Fibroblast of skin of left biceps (primary cell): ENCODE measurements around the gene CFTR.
A peak's percentile ranks its signal among the peaks of the same experiment; 100 is the strongest.

Experiments used
- DNase-seq, 2 experiments: peaks; one replicate each; pipeline ENCODE4 v3.0.0-alpha.2; 2013; ENCODE audit warnings: low read depth in 2 of 2

The CFTR gene

DNA sequence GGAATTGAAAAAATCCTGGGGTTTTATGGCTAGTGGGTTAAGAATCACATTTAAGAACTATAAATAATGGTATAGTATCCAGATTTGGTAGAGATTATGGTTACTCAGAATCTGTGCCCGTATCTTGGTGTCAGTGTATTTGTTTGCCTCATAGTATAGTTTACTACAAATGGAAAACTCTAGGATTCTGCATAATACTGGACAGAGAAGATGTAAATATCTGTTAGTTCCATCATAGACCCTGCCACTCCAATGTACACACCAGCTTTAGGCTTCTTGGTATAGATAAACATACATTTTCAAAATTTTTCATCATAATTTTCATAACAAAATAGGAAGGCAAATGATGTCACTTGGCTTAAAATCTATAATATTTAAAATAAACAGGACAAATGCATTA is 108.1 kb downstream of the CFTR start:
- no peak for DNase-seq

DNA sequence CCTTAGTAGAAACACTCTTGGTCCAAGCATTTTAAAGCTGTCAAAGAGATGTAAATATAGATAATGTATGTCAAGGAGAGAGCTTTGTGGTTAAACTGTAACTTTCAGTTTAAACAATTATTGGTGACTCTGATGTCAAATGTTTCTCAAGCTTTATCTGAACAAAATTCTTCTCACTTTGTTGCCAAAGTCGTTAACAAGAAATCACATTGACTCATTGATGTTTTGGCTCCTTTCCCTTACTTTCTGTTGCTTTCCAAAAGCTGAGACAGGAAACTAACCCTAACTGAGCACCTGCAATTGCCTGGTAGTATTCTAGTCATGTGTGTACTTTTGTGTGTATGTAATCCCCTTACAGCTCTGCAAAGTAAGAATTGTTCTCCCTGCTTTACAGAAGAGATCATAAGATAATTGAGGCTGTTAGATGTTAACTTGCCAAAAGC is 108.5 kb downstream of the CFTR start:
- DNase-seq = no peak

DNA sequence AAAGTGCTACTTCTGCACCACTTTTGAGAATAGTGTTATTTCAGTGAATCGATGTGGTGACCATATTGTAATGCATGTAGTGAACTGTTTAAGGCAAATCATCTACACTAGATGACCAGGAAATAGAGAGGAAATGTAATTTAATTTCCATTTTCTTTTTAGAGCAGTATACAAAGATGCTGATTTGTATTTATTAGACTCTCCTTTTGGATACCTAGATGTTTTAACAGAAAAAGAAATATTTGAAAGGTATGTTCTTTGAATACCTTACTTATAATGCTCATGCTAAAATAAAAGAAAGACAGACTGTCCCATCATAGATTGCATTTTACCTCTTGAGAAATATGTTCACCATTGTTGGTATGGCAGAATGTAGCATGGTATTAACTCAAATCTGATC is 110.4 kb downstream of the CFTR start:
- DNase-seq = no peak

DNA sequence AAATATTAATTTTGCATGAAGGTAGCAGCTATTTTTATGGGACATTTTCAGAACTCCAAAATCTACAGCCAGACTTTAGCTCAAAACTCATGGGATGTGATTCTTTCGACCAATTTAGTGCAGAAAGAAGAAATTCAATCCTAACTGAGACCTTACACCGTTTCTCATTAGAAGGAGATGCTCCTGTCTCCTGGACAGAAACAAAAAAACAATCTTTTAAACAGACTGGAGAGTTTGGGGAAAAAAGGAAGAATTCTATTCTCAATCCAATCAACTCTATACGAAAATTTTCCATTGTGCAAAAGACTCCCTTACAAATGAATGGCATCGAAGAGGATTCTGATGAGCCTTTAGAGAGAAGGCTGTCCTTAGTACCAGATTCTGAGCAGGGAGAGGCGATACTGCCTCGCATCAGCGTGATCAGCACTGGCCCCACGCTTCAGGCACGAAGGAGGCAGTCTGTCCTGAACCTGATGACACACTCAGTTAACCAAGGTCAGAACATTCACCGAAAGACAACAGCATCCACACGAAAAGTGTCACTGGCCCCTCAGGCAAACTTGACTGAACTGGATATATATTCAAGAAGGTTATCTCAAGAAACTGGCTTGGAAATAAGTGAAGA is 112.3 kb downstream of the CFTR start:
- no peak for DNase-seq

DNA sequence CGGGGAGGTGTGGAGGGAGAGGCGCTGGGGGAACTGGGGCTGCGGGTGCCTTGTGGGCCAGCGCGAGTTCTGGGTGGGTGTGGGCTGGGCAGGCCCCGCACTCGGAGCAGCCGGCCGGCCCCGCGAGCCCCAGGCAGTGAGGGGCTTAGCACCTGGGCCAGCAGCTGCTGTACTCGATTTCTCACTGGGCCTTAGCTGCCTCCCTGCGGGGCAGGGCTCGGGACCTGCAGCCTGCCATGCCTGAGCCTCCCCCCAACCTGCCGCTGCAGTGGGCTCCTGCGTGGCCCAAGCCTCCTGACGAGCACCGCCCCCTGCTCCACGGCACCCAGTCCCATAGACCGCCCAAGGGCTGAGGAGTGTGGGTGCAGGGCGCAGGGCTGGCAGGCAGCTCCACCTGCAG is 116.3 kb downstream of the CFTR start:
- DNase-seq = no peak

DNA sequence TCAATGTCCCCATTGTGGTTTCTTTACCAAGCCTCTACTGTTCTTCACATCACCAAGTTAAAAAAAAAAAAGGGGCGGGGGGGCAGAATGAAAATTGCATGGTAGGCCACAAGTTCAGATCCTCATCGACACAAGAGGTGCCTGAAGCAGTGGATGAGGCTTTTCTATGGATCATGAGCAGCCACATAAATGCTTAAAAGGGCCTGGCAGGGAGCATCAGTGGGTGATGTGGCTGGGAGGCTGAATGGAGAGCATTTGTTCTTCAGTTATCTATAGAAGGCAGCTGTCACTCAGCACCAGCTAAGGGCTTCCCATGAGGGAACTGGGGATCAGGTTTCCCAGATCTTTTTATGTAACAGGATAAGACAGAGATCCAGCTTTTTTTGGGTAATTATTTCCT is 117.9 kb downstream of the CFTR start:
- no peak for DNase-seq

DNA sequence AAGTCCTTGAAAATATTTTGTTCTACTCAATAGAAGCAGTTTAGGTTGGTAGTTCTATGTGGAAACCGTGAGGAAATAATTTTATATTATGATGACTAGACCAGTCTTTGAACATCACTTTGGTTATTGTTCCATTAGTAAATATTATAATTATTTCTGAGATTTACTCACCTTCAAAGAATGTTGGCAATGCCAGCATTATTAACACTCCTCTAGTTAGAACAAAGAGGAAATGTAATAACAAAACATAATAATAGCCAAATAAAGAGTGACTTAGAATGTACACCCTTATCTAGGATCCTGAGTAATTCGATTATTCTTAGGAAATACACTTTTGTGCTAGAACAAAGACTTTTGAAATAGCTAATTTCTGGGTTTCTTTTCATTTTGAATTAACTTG is 121.1 kb downstream of the CFTR start:
- no peak for DNase-seq

DNA sequence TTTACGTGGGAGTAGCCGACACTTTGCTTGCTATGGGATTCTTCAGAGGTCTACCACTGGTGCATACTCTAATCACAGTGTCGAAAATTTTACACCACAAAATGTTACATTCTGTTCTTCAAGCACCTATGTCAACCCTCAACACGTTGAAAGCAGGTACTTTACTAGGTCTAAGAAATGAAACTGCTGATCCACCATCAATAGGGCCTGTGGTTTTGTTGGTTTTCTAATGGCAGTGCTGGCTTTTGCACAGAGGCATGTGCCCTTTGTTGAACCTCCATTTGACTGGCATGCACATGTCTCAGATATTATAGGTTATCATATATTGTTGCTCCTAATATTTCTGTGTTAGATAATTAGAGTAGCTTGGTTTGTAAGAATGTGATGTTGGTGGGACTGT is 123.8 kb downstream of the CFTR start:
- no peak for DNase-seq

DNA sequence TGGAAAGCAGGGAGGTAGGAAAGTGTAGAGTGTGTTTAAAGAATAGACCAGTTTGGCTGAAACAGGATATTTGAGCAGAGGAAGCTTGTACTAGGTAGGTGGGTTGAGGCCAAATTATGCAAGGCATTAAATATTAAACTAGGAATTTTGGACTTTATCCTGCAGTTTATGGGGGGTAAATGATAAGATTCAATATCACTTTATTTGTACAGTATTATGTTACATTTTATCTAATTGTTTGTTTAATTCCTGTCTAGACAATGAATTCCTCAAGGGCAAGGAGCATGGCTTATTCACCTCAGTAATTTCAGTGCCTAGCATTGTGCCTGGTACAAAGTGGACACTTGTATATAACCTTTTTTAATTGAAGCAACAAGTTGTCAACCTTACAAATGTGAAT is 125.9 kb downstream of the CFTR start:
- no peak for DNase-seq

DNA sequence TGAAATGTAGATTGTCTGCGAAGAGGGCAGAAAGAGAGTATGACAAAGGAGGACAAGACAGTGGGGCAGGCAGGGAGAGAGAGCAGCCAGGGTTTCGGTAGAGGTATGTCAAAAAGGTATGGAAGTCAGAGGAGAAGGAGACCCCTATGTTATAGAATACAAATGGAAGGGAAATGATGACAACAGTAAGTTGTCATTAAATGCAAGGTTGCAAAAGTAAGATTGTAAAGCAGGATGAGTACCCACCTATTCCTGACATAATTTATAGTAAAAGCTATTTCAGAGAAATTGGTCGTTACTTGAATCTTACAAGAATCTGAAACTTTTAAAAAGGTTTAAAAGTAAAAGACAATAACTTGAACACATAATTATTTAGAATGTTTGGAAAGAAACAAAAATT is 126.3 kb downstream of the CFTR start:
- no peak for DNase-seq

DNA sequence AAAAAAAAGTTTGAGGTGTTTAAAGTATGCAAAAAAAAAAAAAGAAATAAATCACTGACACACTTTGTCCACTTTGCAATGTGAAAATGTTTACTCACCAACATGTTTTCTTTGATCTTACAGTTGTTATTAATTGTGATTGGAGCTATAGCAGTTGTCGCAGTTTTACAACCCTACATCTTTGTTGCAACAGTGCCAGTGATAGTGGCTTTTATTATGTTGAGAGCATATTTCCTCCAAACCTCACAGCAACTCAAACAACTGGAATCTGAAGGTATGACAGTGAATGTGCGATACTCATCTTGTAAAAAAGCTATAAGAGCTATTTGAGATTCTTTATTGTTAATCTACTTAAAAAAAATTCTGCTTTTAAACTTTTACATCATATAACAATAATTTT is 130.6 kb downstream of the CFTR start:
- no peak for DNase-seq

DNA sequence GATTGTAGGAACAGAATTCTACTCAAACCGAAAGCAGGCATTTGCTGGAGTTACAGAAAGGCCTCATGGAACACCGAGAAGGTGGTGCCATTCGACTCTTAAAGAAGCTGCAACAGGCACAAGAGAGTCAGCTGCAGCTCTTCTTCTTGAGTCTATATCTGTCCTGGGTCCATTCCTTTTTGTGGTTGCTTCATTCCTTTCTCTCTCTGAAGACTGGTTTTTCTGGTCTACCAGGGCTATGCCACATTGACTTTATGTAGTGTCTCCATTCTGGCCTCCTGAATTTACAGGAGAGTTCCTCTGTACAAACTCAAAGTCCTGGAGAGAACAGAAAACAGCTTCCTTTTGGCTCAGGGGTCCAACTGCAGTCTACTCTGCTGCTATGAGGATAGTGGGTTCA is 132.8 kb downstream of the CFTR start:
- no peak for DNase-seq

DNA sequence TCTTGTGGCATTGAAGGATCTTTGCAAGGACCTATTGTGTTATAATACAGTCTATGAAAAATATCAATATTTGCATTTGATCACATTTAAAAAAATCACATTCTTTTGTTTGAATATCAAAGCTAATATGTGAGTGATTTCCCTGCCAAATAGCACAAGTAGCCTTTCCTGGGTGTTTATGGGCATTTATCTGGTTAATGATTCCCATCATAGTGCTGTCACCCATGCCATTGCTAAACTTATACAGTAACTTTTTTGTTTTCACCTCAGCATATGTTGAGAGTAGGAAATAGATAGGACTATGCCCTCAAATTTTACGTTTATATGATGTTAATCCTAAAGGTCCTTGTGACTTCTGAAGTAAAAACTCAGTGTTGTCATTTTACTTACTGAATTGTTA is 136.9 kb downstream of the CFTR start:
- no peak for DNase-seq

DNA sequence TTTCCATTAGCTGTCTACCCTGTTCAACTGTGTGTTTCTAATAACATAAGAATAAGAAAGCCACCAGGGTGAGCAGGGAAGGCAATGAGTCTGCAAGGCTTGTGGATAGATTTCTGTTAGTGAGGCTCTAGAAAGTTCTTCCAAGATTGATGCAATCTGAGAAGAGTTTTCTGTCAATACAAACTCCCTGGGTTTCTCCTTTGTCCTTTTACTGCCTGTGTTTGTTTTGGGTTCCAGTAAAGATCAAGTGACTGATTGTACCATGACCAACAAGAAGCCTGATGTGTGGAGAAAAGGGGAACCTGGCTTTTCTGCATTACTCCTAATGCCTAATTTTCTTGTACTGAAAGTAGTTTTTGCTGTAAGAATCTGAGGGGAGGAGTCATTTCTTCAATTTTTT is 139.9 kb downstream of the CFTR start:
- DNase-seq = no peak

DNA sequence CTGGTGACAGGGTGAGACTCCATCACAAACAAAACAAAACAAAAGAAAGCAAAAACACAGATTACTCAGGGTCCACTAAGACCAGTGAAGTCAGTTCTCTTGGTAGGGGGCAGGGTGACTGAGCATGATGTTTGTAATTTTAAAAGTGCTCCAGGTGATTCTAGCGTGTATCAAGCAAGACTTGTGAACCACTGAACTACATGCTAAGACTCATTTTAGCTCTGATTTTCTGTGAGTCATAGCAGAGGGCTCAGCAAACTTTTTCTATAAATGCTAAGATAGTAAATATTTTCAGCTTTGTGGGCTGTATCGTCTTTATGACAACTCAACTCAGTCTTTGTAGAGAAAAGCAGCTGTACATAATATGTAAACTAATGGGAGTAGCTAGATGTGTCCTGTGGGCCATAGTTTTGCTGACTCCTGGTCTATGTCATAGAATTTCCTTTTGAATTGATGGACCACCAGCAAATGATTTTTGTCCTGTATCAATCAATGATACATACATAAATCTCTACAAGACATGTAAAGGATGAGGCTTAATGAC is 141.3 kb downstream of the CFTR start:
- DNase-seq = no peak

DNA sequence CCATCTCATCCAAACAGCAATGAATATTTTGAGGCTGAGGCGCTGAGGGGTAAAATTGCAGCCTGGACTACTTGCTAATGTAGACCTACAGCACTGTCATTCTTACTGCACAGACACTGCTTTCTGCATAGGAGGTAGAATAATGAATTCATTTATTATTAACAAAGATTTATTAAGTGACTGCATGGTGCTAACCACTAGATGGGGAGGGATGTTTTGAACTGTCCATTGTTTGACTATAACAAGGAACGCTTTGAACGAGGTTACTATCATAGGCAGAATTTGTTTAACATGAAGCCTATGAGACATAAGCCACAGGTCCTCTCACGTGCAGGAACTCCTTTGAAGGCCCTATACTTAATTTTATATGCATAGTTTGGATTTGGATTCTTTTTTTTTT is 143.8 kb downstream of the CFTR start:
- no peak for DNase-seq

DNA sequence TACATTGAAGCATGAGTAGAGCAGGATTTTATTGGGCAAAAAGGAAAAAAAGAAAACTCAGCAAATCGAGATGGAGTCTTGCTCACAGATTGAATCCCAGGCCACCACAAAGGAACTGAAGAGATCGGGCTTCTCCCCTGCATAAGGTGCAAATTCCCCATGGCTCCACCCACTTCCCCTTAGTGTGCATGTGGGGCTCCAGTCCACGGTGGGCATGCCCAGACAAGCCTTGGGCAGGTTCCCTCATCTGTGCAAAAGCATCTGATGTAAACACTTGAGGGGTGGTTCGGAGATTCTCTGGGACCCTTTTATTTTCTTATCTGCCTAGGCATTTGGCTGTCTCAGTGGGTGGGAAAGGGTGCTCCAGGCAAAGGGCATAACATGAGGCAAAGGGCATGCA is 150.7 kb downstream of the CFTR start:
- DNase-seq = no peak

DNA sequence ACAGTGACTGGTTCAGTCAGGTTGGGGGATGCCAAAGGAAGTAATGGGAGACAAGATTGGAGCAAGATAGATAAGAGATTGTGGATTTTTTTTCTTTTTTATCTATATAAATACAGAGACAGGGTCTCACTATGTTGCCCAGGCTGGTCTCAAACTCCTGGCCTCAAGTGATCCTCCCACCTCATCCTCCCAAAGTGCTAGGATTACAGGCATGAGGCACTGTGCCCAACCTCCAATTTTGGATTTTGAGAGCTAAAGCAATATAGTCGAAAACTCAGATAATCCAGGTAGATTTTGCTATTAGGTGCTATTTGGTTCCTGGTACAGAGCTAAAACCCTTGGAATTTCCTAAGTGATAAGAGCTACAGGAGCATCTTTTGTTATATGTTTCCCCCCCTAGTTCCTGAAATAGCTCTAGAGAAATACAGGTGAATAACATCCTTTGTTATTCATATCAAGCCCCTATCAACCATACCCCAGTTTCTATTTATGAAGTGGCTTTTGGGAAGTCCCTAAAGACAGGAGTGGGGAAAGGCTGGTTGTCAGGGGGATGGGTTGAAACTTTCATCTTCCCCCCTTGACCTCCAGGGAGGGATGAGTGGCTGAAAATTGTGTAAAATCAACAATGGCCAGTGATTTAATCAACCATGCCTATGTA is 151.2 kb downstream of the CFTR start:
- DNase-seq = no peak

DNA sequence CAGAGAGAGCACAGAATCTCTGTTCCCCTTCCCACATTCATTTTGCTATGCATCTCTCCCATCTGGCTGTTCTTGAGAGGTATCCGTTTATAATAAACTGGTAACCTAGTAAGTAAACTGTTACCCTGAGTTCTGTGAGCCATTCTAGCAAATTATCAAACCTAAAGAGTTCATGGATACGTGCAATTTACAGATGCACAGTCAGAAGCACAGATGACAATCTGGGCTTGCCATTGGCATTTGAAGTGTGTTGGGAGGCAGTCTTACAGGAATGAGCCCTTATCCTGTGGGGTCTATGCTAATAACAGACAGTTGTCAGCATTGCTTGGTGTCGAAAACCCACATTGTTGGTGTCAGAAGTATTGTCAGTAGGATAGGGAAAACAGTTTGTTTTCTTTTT is 151.8 kb downstream of the CFTR start:
- no peak for DNase-seq

DNA sequence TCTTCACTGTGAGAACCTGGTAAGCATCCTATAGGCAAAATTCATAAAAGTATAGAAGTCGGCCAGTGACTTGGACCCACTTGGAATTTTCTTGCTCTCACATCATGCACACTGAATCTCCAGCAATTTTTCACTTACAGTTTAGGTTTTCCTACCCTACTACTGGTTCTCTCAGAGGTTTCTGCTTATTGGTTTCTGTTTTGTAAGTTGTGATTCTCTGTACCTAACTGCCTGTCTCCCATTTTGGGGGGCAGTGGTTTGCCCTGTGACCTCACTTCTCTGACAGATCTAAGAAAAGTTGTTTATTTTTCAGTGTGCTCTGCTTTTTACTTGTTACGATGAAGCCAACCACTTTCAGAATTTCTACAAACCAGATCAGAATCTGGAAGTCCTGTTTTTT is 158.1 kb downstream of the CFTR start:
- no peak for DNase-seq

DNA sequence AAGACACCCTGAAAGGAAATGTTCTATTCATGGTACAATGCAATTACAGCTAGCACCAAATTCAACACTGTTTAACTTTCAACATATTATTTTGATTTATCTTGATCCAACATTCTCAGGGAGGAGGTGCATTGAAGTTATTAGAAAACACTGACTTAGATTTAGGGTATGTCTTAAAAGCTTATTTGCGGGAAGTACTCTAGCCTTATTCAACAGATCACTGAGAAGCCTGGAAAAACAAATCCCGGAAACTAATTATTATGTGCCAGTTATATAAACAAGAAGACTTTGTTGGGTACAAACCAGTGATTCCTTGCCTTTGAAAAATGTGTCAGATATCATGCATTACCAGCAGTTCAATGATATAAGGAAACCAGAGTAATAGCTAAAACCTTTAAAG is 160.1 kb downstream of the CFTR start:
- no peak for DNase-seq

DNA sequence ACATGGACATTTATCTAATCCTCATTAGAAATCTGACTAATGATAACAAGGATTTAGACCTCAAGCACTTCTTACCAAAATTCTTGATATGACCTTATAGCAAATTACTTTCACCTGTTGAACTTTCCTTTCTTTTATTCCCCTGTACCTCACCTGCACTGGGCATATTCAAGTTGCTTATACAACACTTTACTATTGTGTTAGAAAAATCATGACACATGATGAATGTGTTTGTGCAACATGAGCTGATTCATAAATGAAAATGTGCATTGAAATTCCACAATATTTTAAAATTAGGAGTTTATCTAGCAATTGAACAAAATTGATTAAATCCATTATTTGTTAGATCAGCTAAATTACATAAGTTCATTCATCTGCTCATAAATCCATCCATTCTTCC is 160.6 kb downstream of the CFTR start:
- DNase-seq = no peak

DNA sequence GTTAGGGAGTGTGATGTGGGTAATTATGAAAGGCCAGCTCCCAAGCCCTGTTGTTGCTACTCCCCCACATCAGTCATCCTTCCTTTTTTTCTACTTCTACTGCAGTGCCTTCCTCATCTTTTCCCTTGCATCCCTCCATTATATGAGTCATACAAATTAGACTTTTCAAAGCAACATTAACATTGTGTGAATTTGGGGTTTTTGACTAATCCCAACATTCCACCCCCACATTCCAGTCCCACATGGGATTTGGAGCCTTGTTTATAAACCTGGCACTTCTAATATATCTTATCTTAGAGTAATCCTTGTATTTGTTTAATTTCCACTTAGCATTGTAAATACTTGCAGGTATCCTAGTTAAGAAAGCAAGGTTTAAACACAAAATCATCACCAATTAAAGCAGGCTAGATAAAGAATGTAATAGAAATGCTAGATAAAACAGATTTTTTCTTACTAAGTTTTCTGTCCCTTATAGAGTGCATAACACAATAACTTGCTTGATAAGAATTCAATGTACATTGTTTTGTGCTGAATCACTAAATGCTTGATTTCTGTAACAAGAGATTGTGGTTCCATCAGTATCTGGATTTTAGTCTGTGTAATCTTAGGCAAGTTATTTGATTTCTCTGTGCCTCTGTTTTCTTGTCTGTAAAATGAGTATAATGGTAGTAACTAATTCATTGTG is 165.8 kb downstream of the CFTR start:
- peak; percentile 15 to 20 for DNase-seq
